Mucosa of stomach (tissue), 1 donor: ENCODE results near the gene AKR7A2.

Experiments used
- H3K27me3 ChIP-seq: one replicate; pipeline ENCODE4 v1.7.0; 2013; ENCODE audit warnings: mild to moderate bottlenecking, low read length; ENCODE audit not compliant: control insufficient read depth, insufficient read depth
- H3K36me3 ChIP-seq: one replicate; pipeline ENCODE4 v1.7.0; 2013; ENCODE audit warnings: low read length; ENCODE audit not compliant: control insufficient read depth, insufficient read depth
- H3K4me1 ChIP-seq: one replicate; pipeline ENCODE4 v1.7.0; 2013; ENCODE audit warnings: mild to moderate bottlenecking, low read length; ENCODE audit not compliant: control insufficient read depth, insufficient read depth
- H3K4me3 ChIP-seq: one replicate; pipeline ENCODE4 v1.7.0; 2013; ENCODE audit warnings: low read length
- H3K9ac ChIP-seq: one replicate; pipeline ENCODE4 v1.7.0; 2013; ENCODE audit warnings: mild to moderate bottlenecking, low read length, moderate library complexity
- H3K9me3 ChIP-seq: one replicate; pipeline ENCODE4 v1.7.0; 2013; ENCODE audit warnings: mild to moderate bottlenecking, low read length, moderate library complexity; ENCODE audit not compliant: control insufficient read depth
- donor health status: Pancreatic carcinoma.

The AKR7A2 gene

GRCh38 chr1:19342062-19342750 lies 30.3 kb upstream of the AKR7A2 start:
- Histone ChIP-seq H3K27me3 (no peaks in the 10 kb centered on the region), H3K9ac (no peak overlapping the region), H3K4me1 (peaks cover 12% of the 10 kb centered on the region), H3K36me3 (peaks cover 7% of the 10 kb centered on the region), H3K9me3 (no peaks in the 10 kb centered on the region), H3K4me3 (no peak overlapping the region)

- no peaks in the 10 kb centered on the region for H3K27me3 ChIP-seq
- H3K4me3 ChIP-seq = no peak overlapping the region
- peaks cover 7% of the 10 kb centered on the region for H3K36me3 ChIP-seq
- no peaks in the 10 kb centered on the region for H3K9me3 ChIP-seq
- H3K4me1 ChIP-seq = peaks cover 10% of the 10 kb centered on the region
- no peak overlapping the region for H3K9ac ChIP-seq
These were observed 29.5 kb upstream of the AKR7A2 start for GRCh38 chr1:19341201-19342061.

GRCh38 chr1:19340387-19340937 lies 28.5 kb upstream of the AKR7A2 start:
- Histone ChIP-seq H3K27me3 (no peaks in the 10 kb centered on the region), H3K4me3 (no peak overlapping the region), H3K9ac (no peak overlapping the region), H3K4me1 (peaks cover 10% of the 10 kb centered on the region), H3K36me3 (peaks cover 7% of the 10 kb centered on the region), H3K9me3 (no peaks in the 10 kb centered on the region)

GRCh38 chr1:19339214-19339861 lies 27.4 kb upstream of the AKR7A2 start:
- no peak overlapping the region for H3K4me3 ChIP-seq
- no peaks in the 10 kb centered on the region for H3K27me3 ChIP-seq
- no peaks in the 10 kb centered on the region for H3K9me3 ChIP-seq
- H3K36me3 ChIP-seq = peaks cover 7% of the 10 kb centered on the region
- H3K9ac ChIP-seq = no peak overlapping the region
- H3K4me1 ChIP-seq = peaks cover 8% of the 10 kb centered on the region

- Histone ChIP-seq H3K36me3 (peaks cover 7% of the 10 kb centered on the region), H3K9me3 (no peaks in the 10 kb centered on the region), H3K9ac (no peak overlapping the region), H3K4me1 (peaks cover 4% of the 10 kb centered on the region), H3K4me3 (no peak overlapping the region), H3K27me3 (no peaks in the 10 kb centered on the region)
These were observed 26.4 kb upstream of the AKR7A2 start for GRCh38 chr1:19338323-19338762.

- peaks cover 7% of the 10 kb centered on the region for H3K36me3 ChIP-seq
- H3K9ac ChIP-seq = no peak overlapping the region
- H3K9me3 ChIP-seq = no peaks in the 10 kb centered on the region
- no peaks in the 10 kb centered on the region for H3K27me3 ChIP-seq
- H3K4me3 ChIP-seq = no peak overlapping the region
- peaks cover 4% of the 10 kb centered on the region for H3K4me1 ChIP-seq
These were observed 25.3 kb upstream of the AKR7A2 start for GRCh38 chr1:19337289-19337688.

GRCh38 chr1:19336543-19336942 lies 24.6 kb upstream of the AKR7A2 start:
- H3K36me3 ChIP-seq = peaks cover 7% of the 10 kb centered on the region
- no peak overlapping the region for H3K9ac ChIP-seq
- no peak overlapping the region for H3K4me3 ChIP-seq
- peaks cover 4% of the 10 kb centered on the region for H3K4me1 ChIP-seq
- H3K27me3 ChIP-seq = no peaks in the 10 kb centered on the region
- no peaks in the 10 kb centered on the region for H3K9me3 ChIP-seq

- H3K36me3 ChIP-seq = peaks cover 4% of the 10 kb centered on the region
- peaks cover 4% of the 10 kb centered on the region for H3K4me1 ChIP-seq
- H3K4me3 ChIP-seq = no peak overlapping the region
- no peaks in the 10 kb centered on the region for H3K9me3 ChIP-seq
- no peaks in the 10 kb centered on the region for H3K27me3 ChIP-seq
- H3K9ac ChIP-seq = no peak overlapping the region
These were observed 21.8 kb upstream of the AKR7A2 start for GRCh38 chr1:19333587-19334354.

GRCh38 chr1:19332832-19333231 lies 20.9 kb upstream of the AKR7A2 start:
- H3K4me1 ChIP-seq = peaks cover 4% of the 10 kb centered on the region
- no peaks in the 10 kb centered on the region for H3K27me3 ChIP-seq
- no peak overlapping the region for H3K4me3 ChIP-seq
- H3K36me3 ChIP-seq = peaks cover 4% of the 10 kb centered on the region
- H3K9ac ChIP-seq = no peak overlapping the region
- H3K9me3 ChIP-seq = no peaks in the 10 kb centered on the region

- no peak overlapping the region for H3K4me3 ChIP-seq
- no peaks in the 10 kb centered on the region for H3K27me3 ChIP-seq
- no peak overlapping the region for H3K9ac ChIP-seq
- no peaks in the 10 kb centered on the region for H3K9me3 ChIP-seq
- H3K36me3 ChIP-seq = no peaks in the 10 kb centered on the region
- H3K4me1 ChIP-seq = peaks cover 4% of the 10 kb centered on the region
These were observed 19.4 kb upstream of the AKR7A2 start for GRCh38 chr1:19331262-19331878.

GRCh38 chr1:19330449-19331135 lies 18.6 kb upstream of the AKR7A2 start:
- Histone ChIP-seq H3K36me3 (no peaks in the 10 kb centered on the region), H3K9ac (no peak overlapping the region), H3K27me3 (no peaks in the 10 kb centered on the region), H3K4me3 (no peak overlapping the region), H3K4me1 (peaks cover 4% of the 10 kb centered on the region), H3K9me3 (no peaks in the 10 kb centered on the region)
